HG02870 (cell line): ENCODE results near the gene SORCS1.
A peak's percentile ranks its signal among the peaks of the same experiment; 100 is the strongest.

Experiments
- ATAC-seq: cut with Tn5 transposase; IDR thresholded peaks from one replicate; pipeline ENCODE4 v1.9.1; 2021; ENCODE audit warnings: mild to moderate bottlenecking, moderate library complexity; ENCODE audit not compliant: unreplicated experiment

SORCS1 gene

GRCh38 chr10:106999118-106999707, 165.3 kb downstream of the SORCS1 start:
- no peak for ATAC-seq

- no peak for ATAC-seq
Observed at GRCh38 chr10:106997721-106998120, 166.8 kb downstream of the SORCS1 start.

GRCh38 chr10:106996510-106996909, 168.0 kb downstream of the SORCS1 start:
- ATAC-seq, result no peak

GRCh38 chr10:106992055-106992454, 172.5 kb downstream of the SORCS1 start:
- ATAC-seq, result no peak

- ATAC-seq, result no peak
Observed at GRCh38 chr10:106991091-106991490, 173.4 kb downstream of the SORCS1 start.

GRCh38 chr10:106987362-106987761, 177.1 kb downstream of the SORCS1 start:
- ATAC-seq, result no peak

- ATAC-seq, result no peak
Observed at GRCh38 chr10:106982268-106982667, 182.2 kb downstream of the SORCS1 start.

GRCh38 chr10:106981452-106982075, 182.9 kb downstream of the SORCS1 start:
- no peak for ATAC-seq

GRCh38 chr10:106980495-106981451, 183.7 kb downstream of the SORCS1 start:
- ATAC-seq, result peak; percentile 70

- no peak for ATAC-seq
Observed at GRCh38 chr10:106978756-106979155, 185.8 kb downstream of the SORCS1 start.

GRCh38 chr10:106973716-106974115, 190.8 kb downstream of the SORCS1 start:
- no peak for ATAC-seq

- no peak for ATAC-seq
Observed at GRCh38 chr10:106973288-106973687, 191.2 kb downstream of the SORCS1 start.

- ATAC-seq, result no peak
Observed at GRCh38 chr10:106972381-106972780, 192.1 kb downstream of the SORCS1 start.

- no peak for ATAC-seq
Observed at GRCh38 chr10:106971411-106971831, 193.1 kb downstream of the SORCS1 start.

GRCh38 chr10:106967452-106967851, 197.1 kb downstream of the SORCS1 start:
- no peak for ATAC-seq

GRCh38 chr10:106960812-106961211, 203.7 kb downstream of the SORCS1 start:
- ATAC-seq, result no peak

- ATAC-seq, result peak; percentile 52
Observed at GRCh38 chr10:106959521-106959920, 205.0 kb downstream of the SORCS1 start.

- no peak for ATAC-seq
Observed at GRCh38 chr10:106958589-106959361, 205.7 kb downstream of the SORCS1 start.

GRCh38 chr10:106957823-106958588, 206.5 kb downstream of the SORCS1 start:
- ATAC-seq, result peak; percentile 69
